ENCODE measurements around the gene GRIN2B.

Gene GRIN2B

GRCh38 chr12:13981296-13981962 is at the start of gene GRIN2B:
GRIN2B (minus strand) TSS chr12:13981602; CDS start chr12:13866208, 115,394 bp downstream.
- in situ Hi-C loops (cut with HindIII; ENCODE audit: low sequenced_read_pairs): no loop called here
- no peak for DNase-seq (ENCODE audit: low read depth, low spot score)
- no peak for TF ChIP-seq CTCF (IDR thresholded peaks at IDR 0.05; ENCODE audit: low read depth, low read length)

GRCh38 chr12:14026537-14026936 is 45.1 kb upstream of the GRIN2B start:
- no peak overlapping the region for H3K4me3 ChIP-seq (ENCODE audit: low read depth, low read length)
- TF ChIP-seq CTCF (IDR thresholded peaks at IDR 0.05; ENCODE audit: low read depth, low read length): no peak
- DNase-seq (ENCODE audit: low read depth, low spot score): no peak
- in situ Hi-C loops (cut with HindIII; ENCODE audit: low sequenced_read_pairs): no loop called here

More at GRCh38 chr12:13981296-13981962, at the start of gene GRIN2B:
- no peak within 1 kb of the TSS for H3K4me3 ChIP-seq (ENCODE audit: low read depth, low read length)

GRCh38 chr12:14024591-14024990 is 43.2 kb upstream of the GRIN2B start:
- no peak for TF ChIP-seq CTCF (IDR thresholded peaks at IDR 0.05; ENCODE audit: low read depth, low read length)
- in situ Hi-C loops (cut with HindIII; ENCODE audit: low sequenced_read_pairs): no loop called here
- no peak overlapping the region for H3K4me3 ChIP-seq (ENCODE audit: low read depth, low read length)
- DNase-seq (ENCODE audit: low read depth, low spot score): no peak

- no peak overlapping the region for H3K4me3 ChIP-seq (ENCODE audit: low read depth, low read length)
- no peak for TF ChIP-seq CTCF (IDR thresholded peaks at IDR 0.05; ENCODE audit: low read depth, low read length)
- in situ Hi-C loops (cut with HindIII; ENCODE audit: low sequenced_read_pairs): no loop called here
- DNase-seq (ENCODE audit: low read depth, low spot score): no peak
These were observed 36.7 kb upstream of the GRIN2B start for GRCh38 chr12:14018080-14018479.

- TF ChIP-seq CTCF (IDR thresholded peaks at IDR 0.05; ENCODE audit: low read depth, low read length): no peak
- in situ Hi-C loops (cut with HindIII; ENCODE audit: low sequenced_read_pairs): no loop called here
- DNase-seq (ENCODE audit: low read depth, low spot score): no peak
- no peak overlapping the region for H3K4me3 ChIP-seq (ENCODE audit: low read depth, low read length)
These were observed 29.6 kb upstream of the GRIN2B start for GRCh38 chr12:14010989-14011388.

GRCh38 chr12:14007639-14008038 is 26.2 kb upstream of the GRIN2B start:
- DNase-seq (ENCODE audit: low read depth, low spot score): no peak
- in situ Hi-C loops (cut with HindIII; ENCODE audit: low sequenced_read_pairs): no loop called here
- no peak overlapping the region for H3K4me3 ChIP-seq (ENCODE audit: low read depth, low read length)
- TF ChIP-seq CTCF (IDR thresholded peaks at IDR 0.05; ENCODE audit: low read depth, low read length): no peak
